ENCODE data around the gene CCDC190. TPM values are rescaled to one million over a fixed set of nuclear protein-coding genes. Genes with fewer than 3 reads are reported as not detected.

The CCDC190 gene
- total and polyA plus RNA-seq, 2 of the 8 experiments (the other 6 are each of a cell fraction or from before 2014, with no cell fraction given) = not detected

DNA sequence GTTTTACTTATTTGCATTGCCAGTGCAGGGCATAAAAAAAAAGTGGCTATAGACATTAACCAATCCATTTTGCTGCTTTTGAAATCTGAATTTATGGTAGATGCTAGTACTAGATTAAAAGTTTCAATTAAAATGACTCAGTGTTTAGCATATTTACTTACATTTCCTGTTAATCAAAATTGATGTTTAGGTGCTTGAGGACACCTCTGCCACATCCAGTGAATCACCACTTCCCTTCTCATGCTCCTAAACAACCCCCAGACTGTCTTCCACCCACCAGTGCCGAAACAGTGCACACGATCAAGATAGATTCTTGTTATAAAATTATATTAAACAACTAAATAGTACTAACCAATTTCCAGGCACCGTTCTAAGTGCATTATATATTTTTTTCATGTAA is 37.7 kb downstream of the CCDC190 start:
- Histone ChIP-seq H3K36me3 (ENCODE audit: control insufficient read depth in 2 of 4, insufficient read depth in 4 of 4, low read length in 3 of 4) (no peaks in the 10 kb centered on the region), H3K9ac (replicated peaks in 1 of 4; ENCODE audit: extremely low read depth in 1 of 4, low read depth in 3 of 4, low read length in 3 of 4) (no peak overlapping the region), H2BK15ac (ENCODE audit: low read length) (no peak overlapping the region), H3K27me3 (replicated peaks in 1 of 4; ENCODE audit: control insufficient read depth in 3 of 4, extremely low read depth in 1 of 4, insufficient read depth in 3 of 4, low read length in 3 of 4) (no peaks in the 10 kb centered on the region), H3K4me3 (ENCODE audit: extremely low read depth in 1 of 4, insufficient read depth in 2 of 4, low read depth in 3 of 4, low read length in 4 of 4) (peak overlapping the region in 2 of 4 experiments; percentile 56 to 75; a peak in 2 of 8 replicates), H3K23ac (ENCODE audit: insufficient read length) (no peak overlapping the region), H3K79me2 (ENCODE audit: control insufficient read depth in 1 of 2, insufficient read depth in 2 of 2, low read length in 2 of 2) (no peaks in the 10 kb centered on the region), H3K18ac (ENCODE audit: extremely low read depth, low read length) (no peak overlapping the region), H4K20me1 (replicated peaks in 1 of 2; ENCODE audit: control insufficient read depth in 1 of 2, insufficient read depth in 2 of 2, low read length in 2 of 2) (no peaks in the 10 kb centered on the region), H2BK120ac (replicated peaks; ENCODE audit: low read depth, low read length) (no peak overlapping the region), H2BK5ac (ENCODE audit: low read depth, low read length) (no peak overlapping the region), H2AFZ (ENCODE audit: low read length) (peak overlapping the region; percentile 96; the same call in 1 of the 2 replicates), H4K8ac (ENCODE audit: extremely low read depth, insufficient read depth, low read length) (no peak overlapping the region), H3K23me2 (ENCODE audit: low read depth, low read length) (peaks cover 7% of the 10 kb centered on the region), H4K5ac (ENCODE audit: insufficient read length, low read depth, low read length) (no peak overlapping the region), H2BK12ac (ENCODE audit: low read depth, low read length) (no peak overlapping the region), H2BK20ac (ENCODE audit: low read length) (no peak overlapping the region), H3K27ac (ENCODE audit: low read depth, low read length) (no peak overlapping the region), H3K79me1 (ENCODE audit: low read depth, low read length) (no peaks in the 10 kb centered on the region), H3K9me3 (ENCODE audit: insufficient read depth in 2 of 2, low read depth in 1 of 2, low read length in 1 of 2) (no peaks in the 10 kb centered on the region), H3K4me2 (ENCODE audit: insufficient read depth in 1 of 2, low read depth in 2 of 2, low read length in 2 of 2) (peak overlapping the region; percentile 64 to 75), H2AK5ac (ENCODE audit: low read depth, low read length) (no peak overlapping the region), H3K4ac (replicated peaks; ENCODE audit: insufficient read length, low read depth, low read length) (no peak overlapping the region), H3K14ac (ENCODE audit: insufficient read length) (no peak overlapping the region), H4K91ac (replicated peaks; ENCODE audit: insufficient read length, low read length) (no peak overlapping the region), H3K56ac (replicated peaks; ENCODE audit: insufficient read length, low read depth, low read length) (no peak overlapping the region), H3K4me1 (replicated peaks in 1 of 4; ENCODE audit: control insufficient read depth in 3 of 4, insufficient read depth in 4 of 4, low read length in 3 of 4) (peaks cover 0 to 5% (median 1%) of the 10 kb centered on the region in 4 experiments; a peak in 4 of 7 replicates)
- FAIRE-seq (no peak), DNase-seq (ENCODE audit: low read depth in 1 of 2, low spot score in 2 of 2) (no peak)
- ChIA-PET POLR2A (ENCODE audit: partially characterized antibody) (no interaction called here), CTCF (ENCODE audit: partially characterized antibody) (interaction anchor here (0.5 to 1.8 kb wide), 8 partner anchors 10 to 431 kb away, joined by 3 to 6 read pairs (median 3); partner anchors contain the start of gene DDR2)
- WGBS, 2 experiments (ENCODE audit: extremely low coverage in 1 of 2, insufficient coverage in 1 of 2, insufficient read length in 1 of 2, insufficient replicate concordance in 2 of 2, low coverage in 1 of 2, low lambda C conversion rate in 2 of 2, missing lambda C conversion rate in 1 of 2) = 95% methylated on average over 3 of the region's 3 CpGs; no CpG with 5 or more reads in 1 of the 2 experiments
- TF ChIP-seq SP4 (IDR thresholded peaks at IDR 0.05; ENCODE audit: low read length) = no peak
- TF ChIP-seq ZNF274 (IDR thresholded peaks at IDR 0.05; ENCODE audit: borderline replicate concordance, extremely low read depth, low read length) = no peak
- TF ChIP-seq TCF12 (IDR thresholded peaks at IDR 0.05; ENCODE audit: low read depth, low read length) = no peak
- no peak for TF ChIP-seq KDM5A (IDR thresholded peaks at IDR 0.05; ENCODE audit: low read length)
- no peak for TF ChIP-seq EZH2 (IDR thresholded peaks at IDR 0.05; ENCODE audit: low read depth, low read length, severe bottlenecking)
- no peak for TF ChIP-seq PHF8 (conservative IDR thresholded peaks at IDR 0.05; ENCODE audit: low read depth, low read length)
- TF ChIP-seq GABPA (IDR thresholded peaks at IDR 0.05; ENCODE audit: borderline replicate concordance, insufficient read depth, low read length) = no peak
- no peak for TF ChIP-seq KDM1A (IDR thresholded peaks at IDR 0.05; ENCODE audit: borderline replicate concordance, low read length)
- no peak for TF ChIP-seq POLR2A (IDR thresholded peaks at IDR 0.05; ENCODE audit: control extremely low read depth in 1 of 2, low read depth in 2 of 2, low read length in 2 of 2)
- no peak for TF ChIP-seq ASH2L (IDR thresholded peaks at IDR 0.05; ENCODE audit: low read length)
- TF ChIP-seq, protein P1, sequence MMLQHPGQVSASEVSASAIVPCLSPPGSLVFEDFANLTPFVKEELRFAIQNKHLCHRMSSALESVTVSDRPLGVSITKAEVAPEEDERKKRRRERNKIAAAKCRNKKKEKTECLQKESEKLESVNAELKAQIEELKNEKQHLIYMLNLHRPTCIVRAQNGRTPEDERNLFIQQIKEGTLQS (IDR thresholded peaks at IDR 0.05; ENCODE audit: insufficient read depth, low read depth, low read length) = no peak
- no peak for TF ChIP-seq GTF2F1 (IDR thresholded peaks at IDR 0.05; ENCODE audit: borderline replicate concordance, low read depth, low read length)
- TF ChIP-seq RFX5 (IDR thresholded peaks at IDR 0.05; ENCODE audit: borderline replicate concordance, low read depth, low read length) = no peak
- no peak for TF ChIP-seq CREB1 (IDR thresholded peaks at IDR 0.05)
